HepG2 (cell line): ENCODE data around the gene EBF4. TPM values are rescaled to one million over a fixed set of nuclear protein-coding genes. Genes with fewer than 3 reads are reported as not detected.

Experiments used
- DZIP1 ChIP-seq: sonication (generic); formaldehyde crosslinking; IDR thresholded peaks from 2 replicates; pipeline ENCODE4 v1.5.0; 2020; ENCODE audit warnings: mild to moderate bottlenecking, missing genetic modification reagents
- GABPB1 ChIP-seq: IDR thresholded peaks from 2 replicates; pipeline ENCODE4 v1.6.1; 2016; ENCODE audit warnings: mild to moderate bottlenecking, missing genetic modification reagents, moderate library complexity, missing compliant biosample characterization
- IKZF1 ChIP-seq: fragments of 450-650 bp; IDR thresholded peaks from 2 replicates; pipeline ENCODE4 v1.7.1; 2016
- MED13 ChIP-seq: sonication (generic); formaldehyde crosslinking; IDR thresholded peaks from 2 replicates; pipeline ENCODE4 v1.5.0; 2020; ENCODE audit warnings: missing genetic modification reagents
- NR2C2 ChIP-seq: sonication (generic); formaldehyde crosslinking; IDR thresholded peaks from 2 replicates; pipeline ENCODE4 v1.4.0; 2020; ENCODE audit warnings: missing genetic modification reagents, mild to moderate bottlenecking, moderate library complexity, borderline replicate concordance
- PATZ1 ChIP-seq: sonication (generic); formaldehyde crosslinking; IDR thresholded peaks from 2 replicates; pipeline ENCODE4 v1.4.0; 2020; ENCODE audit warnings: missing genetic modification reagents
- RBFOX2 ChIP-seq: fragments of 200-400 bp; formaldehyde crosslinking; IDR thresholded peaks from 2 replicates; pipeline ENCODE4 v1.6.1; 2017; ENCODE audit warnings: low read depth, mild to moderate bottlenecking, low read length
- RBM22 ChIP-seq: fragments of 200-400 bp; formaldehyde crosslinking; optimal IDR thresholded peaks from 2 replicates; pipeline ENCODE3; 2017; ENCODE audit warnings: mild to moderate bottlenecking, low read length, moderate library complexity
- REXO4 ChIP-seq: sonication (generic); formaldehyde crosslinking; IDR thresholded peaks from 2 replicates; pipeline ENCODE4 v1.8.0; 2022; ENCODE audit warnings: missing genetic modification reagents, mild to moderate bottlenecking, borderline replicate concordance
- SOX13 ChIP-seq, 3 experiments: fragments of 450-650 bp in 1 of 3; sonication (generic) in 1 of 3; formaldehyde crosslinking in 1 of 3; IDR thresholded peaks in 2 of 3; conservative IDR thresholded peaks in 1 of 3; 2 replicates each; pipeline versions ENCODE4 v1.5.0 to v1.6.1; 2016 to 2020; ENCODE audit warnings: antibody characterized with exemption in 1 of 3, mild to moderate bottlenecking in 1 of 3, missing compliant biosample characterization in 1 of 3, missing genetic modification reagents in 1 of 3, moderate library complexity in 1 of 3
- ZNF225 ChIP-seq: sonication (generic); formaldehyde crosslinking; IDR thresholded peaks from 2 replicates; pipeline ENCODE4 v1.4.0; 2020; ENCODE audit warnings: mild to moderate bottlenecking, missing genetic modification reagents
- ZNF670 ChIP-seq: sonication (generic); formaldehyde crosslinking; IDR thresholded peaks from 2 replicates; pipeline ENCODE4 v1.8.0; 2022; ENCODE audit warnings: mild to moderate bottlenecking, missing genetic modification reagents, borderline replicate concordance
- polyA plus RNA-seq, 8 experiments: library from polyadenylated mRNA; depleted of rRNA in 3 of 8; stranded (reverse) in 7 of 8; unstranded in 1 of 8; fragments of >200 nt; fragmentation: Illumina TruSeq in 4 of 8; extraction: Trizol in 4 of 8; gene quantifications; 2 replicates each; pipeline versions ENCODE4 v1.2.1 to v1.2.3, GENCODE V29; 2011 to 2016; ENCODE audit warnings: low read depth in 4 of 8, missing spikeins in 1 of 8, mixed read lengths in 1 of 8; ENCODE audit not compliant: insufficient read depth in 1 of 8
- total RNA-seq, 5 experiments: library from RNA; depleted of rRNA; stranded (reverse); fragments of >200 nt; fragmentation: Illumina TruSeq; extraction: Trizol; gene quantifications; 2 replicates each; pipeline ENCODE4 v1.2.3, GENCODE V29; 2016; ENCODE audit warnings: low read depth in 1 of 5
- TF ChIP-seq, protein P1 (sequence below): sonication (generic); formaldehyde crosslinking; IDR thresholded peaks from 2 replicates; pipeline ENCODE4 v1.4.0; 2020; ENCODE audit warnings: missing genetic modification reagents
- TF ChIP-seq, protein P2 (sequence below): sonication (generic); formaldehyde crosslinking; IDR thresholded peaks from 2 replicates; pipeline ENCODE4 v1.4.0; 2020; ENCODE audit warnings: missing genetic modification reagents, borderline replicate concordance
- TF ChIP-seq, protein P3 (sequence below): IDR thresholded peaks from 2 replicates; pipeline ENCODE4 v1.6.1; 2016; ENCODE audit warnings: missing compliant biosample characterization, missing genetic modification reagents, borderline replicate concordance

The EBF4 gene
- total and polyA plus RNA-seq, 2 of the 13 experiments (the other 11 are each of a cell fraction or from before 2014, with no cell fraction given) = 0.84 to 2.2 TPM

DNA sequence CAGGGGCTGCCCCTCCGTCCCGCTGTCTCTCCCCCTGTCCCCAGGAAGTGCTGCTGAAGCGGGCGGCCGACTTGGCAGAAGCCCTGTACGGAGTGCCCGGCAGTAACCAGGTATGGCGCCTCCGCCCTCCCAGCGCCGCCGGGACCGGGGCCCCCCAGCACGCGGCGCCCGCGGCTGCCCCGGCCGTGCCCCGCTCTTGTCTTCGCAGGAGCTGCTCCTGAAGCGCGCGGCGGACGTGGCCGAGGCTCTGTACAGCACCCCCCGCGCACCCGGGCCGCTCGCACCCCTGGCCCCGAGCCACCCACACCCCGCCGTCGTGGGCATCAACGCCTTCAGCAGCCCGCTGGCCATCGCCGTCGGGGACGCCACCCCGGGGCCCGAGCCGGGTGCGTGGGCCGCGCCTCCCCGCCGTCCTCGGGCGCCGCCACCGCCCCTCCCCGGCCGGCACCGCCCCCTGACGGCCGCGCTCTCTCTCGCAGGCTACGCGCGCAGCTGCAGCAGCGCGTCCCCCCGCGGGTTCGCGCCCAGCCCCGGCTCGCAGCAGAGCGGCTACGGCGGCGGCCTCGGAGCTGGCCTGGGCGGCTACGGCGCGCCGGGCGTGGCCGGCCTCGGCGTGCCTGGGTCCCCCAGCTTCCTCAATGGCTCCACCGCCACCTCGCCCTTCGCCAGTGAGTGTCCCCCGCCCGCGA lies 59.4 kb downstream of the EBF4 start (continued):
- TF ChIP-seq DZIP1 (CRISPR knock-in tag) (no peak; the same call in 1 of the 2 replicates), ZNF670 (no peak), ZNF225 (CRISPR knock-in tag) (no peak; the same call in 1 of the 2 replicates), GABPB1 (peak; percentile 63; the same call in 1 of the 2 replicates), PATZ1 (CRISPR knock-in tag) (0 out of 2 replicates have a peak, but pooled peaks have one; percentile 43), SOX13 (IDR thresholded peaks at IDR 0.05) (no peak), SOX13 (CRISPR knock-in tag; conservative IDR thresholded peaks at IDR 0.05 in 1 of 2, IDR thresholded peaks at IDR 0.05 in 1 of 2) (no peak; a peak in 1 of 4 replicates), MED13 (no peak), RBM22 (no peak), RBFOX2 (peak; percentile 41; the same call in 1 of the 2 replicates), IKZF1 (no peak), REXO4 (CRISPR knock-in tag) (no peak), NR2C2 (CRISPR knock-in tag) (no peak)
- TF ChIP-seq, protein P1, sequence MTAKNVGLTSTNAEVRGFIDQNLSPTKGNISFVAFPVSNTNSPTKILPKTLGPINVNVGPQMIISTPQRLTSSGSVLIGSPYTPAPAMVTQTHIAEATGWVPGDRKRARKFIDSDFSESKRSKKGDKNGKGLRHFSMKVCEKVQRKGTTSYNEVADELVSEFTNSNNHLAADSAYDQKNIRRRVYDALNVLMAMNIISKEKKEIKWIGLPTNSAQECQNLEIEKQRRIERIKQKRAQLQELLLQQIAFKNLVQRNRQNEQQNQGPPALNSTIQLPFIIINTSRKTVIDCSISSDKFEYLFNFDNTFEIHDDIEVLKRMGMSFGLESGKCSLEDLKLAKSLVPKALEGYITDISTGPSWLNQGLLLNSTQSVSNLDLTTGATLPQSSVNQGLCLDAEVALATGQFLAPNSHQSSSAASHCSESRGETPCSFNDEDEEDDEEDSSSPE (CRISPR knock-in tag) = no peak; the same call in 1 of the 2 replicates
- TF ChIP-seq, protein P2, sequence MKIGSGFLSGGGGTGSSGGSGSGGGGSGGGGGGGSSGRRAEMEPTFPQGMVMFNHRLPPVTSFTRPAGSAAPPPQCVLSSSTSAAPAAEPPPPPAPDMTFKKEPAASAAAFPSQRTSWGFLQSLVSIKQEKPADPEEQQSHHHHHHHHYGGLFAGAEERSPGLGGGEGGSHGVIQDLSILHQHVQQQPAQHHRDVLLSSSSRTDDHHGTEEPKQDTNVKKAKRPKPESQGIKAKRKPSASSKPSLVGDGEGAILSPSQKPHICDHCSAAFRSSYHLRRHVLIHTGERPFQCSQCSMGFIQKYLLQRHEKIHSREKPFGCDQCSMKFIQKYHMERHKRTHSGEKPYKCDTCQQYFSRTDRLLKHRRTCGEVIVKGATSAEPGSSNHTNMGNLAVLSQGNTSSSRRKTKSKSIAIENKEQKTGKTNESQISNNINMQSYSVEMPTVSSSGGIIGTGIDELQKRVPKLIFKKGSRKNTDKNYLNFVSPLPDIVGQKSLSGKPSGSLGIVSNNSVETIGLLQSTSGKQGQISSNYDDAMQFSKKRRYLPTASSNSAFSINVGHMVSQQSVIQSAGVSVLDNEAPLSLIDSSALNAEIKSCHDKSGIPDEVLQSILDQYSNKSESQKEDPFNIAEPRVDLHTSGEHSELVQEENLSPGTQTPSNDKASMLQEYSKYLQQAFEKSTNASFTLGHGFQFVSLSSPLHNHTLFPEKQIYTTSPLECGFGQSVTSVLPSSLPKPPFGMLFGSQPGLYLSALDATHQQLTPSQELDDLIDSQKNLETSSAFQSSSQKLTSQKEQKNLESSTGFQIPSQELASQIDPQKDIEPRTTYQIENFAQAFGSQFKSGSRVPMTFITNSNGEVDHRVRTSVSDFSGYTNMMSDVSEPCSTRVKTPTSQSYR (CRISPR knock-in tag) = no peak
- TF ChIP-seq, protein P3, sequence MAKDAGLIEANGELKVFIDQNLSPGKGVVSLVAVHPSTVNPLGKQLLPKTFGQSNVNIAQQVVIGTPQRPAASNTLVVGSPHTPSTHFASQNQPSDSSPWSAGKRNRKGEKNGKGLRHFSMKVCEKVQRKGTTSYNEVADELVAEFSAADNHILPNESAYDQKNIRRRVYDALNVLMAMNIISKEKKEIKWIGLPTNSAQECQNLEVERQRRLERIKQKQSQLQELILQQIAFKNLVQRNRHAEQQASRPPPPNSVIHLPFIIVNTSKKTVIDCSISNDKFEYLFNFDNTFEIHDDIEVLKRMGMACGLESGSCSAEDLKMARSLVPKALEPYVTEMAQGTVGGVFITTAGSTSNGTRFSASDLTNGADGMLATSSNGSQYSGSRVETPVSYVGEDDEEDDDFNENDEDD (CRISPR knock-in tag) = peak; percentile 47
